Memory B cell (primary cell): ENCODE results near the gene KLHL6.
A peak's percentile ranks its signal among the peaks of the same experiment; 100 is the strongest.
"Not testable (repeated sequence)": the region's sequence is repeated elsewhere in the genome, so short reads cannot be mapped to it uniquely, and the experiment has no call there.

Experiments
- ATAC-seq: fragments of 150-1000 bp; cut with Tn5 transposase; 2 replicates; pipeline ENCODE4 v1.10.0; 2021; ENCODE audit warnings: low read depth, mild to moderate bottlenecking, moderate library complexity
- DNase-seq, 2 donors: peaks; one replicate each; pipeline ENCODE4 v3.0.0; 2022; ENCODE audit warnings: low spot score in 2 of 2
- H3K27ac Mint-ChIP-seq: one replicate; pipeline ENCODE4 v1.8.0; 2022; ENCODE audit warnings: mild to moderate bottlenecking, moderate library complexity, mixed read lengths
- H3K27me3 Mint-ChIP-seq: one replicate; pipeline ENCODE4 v1.8.0; 2022; ENCODE audit warnings: mixed read lengths
- H3K36me3 Mint-ChIP-seq: one replicate; pipeline ENCODE4 v1.8.0; 2022; ENCODE audit warnings: mild to moderate bottlenecking, mixed read lengths
- H3K4me1 Mint-ChIP-seq: one replicate; pipeline ENCODE4 v1.8.0; 2022; ENCODE audit warnings: mixed read lengths
- H3K4me3 Mint-ChIP-seq: one replicate; pipeline ENCODE4 v1.8.0; 2022; ENCODE audit warnings: mild to moderate bottlenecking, moderate library complexity, mixed read lengths
- H3K9me3 Mint-ChIP-seq: one replicate; pipeline ENCODE4 v1.8.0; 2022; ENCODE audit warnings: mixed read lengths

KLHL6 gene

GRCh38 chr3:183532620-183533411, 22.7 kb downstream of the KLHL6 start:
- Mint-ChIP-seq H3K4me1 (peaks cover 62% of the 10 kb centered on the region), H3K27ac (peak overlapping the region; percentile 94), H3K9me3 (no peaks in the 10 kb centered on the region), H3K36me3 (peaks cover 28% of the 10 kb centered on the region), H3K27me3 (no peaks in the 10 kb centered on the region), H3K4me3 (no peak overlapping the region)
- ATAC-seq: no peak
- DNase-seq: no peak

GRCh38 chr3:183529717-183530116, 25.8 kb downstream of the KLHL6 start:
- H3K27ac Mint-ChIP-seq: peak overlapping the region; percentile 62

GRCh38 chr3:183529185-183529584, 26.3 kb downstream of the KLHL6 start:
- ATAC-seq (no peak), DNase-seq (no peak)
- Mint-ChIP-seq H3K27ac (peak overlapping the region; percentile 92), H3K27me3 (no peaks in the 10 kb centered on the region), H3K4me1 (peaks cover 64% of the 10 kb centered on the region), H3K4me3 (no peak overlapping the region), H3K36me3 (peaks cover 41% of the 10 kb centered on the region), H3K9me3 (no peaks in the 10 kb centered on the region)

More at GRCh38 chr3:183529717-183530116, 25.8 kb downstream of the KLHL6 start:
- Mint-ChIP-seq H3K4me1 (peaks cover 60% of the 10 kb centered on the region), H3K9me3 (no peaks in the 10 kb centered on the region), H3K36me3 (peaks cover 38% of the 10 kb centered on the region), H3K4me3 (no peak overlapping the region), H3K27me3 (no peaks in the 10 kb centered on the region)
- ATAC-seq: no peak
- DNase-seq: no peak

GRCh38 chr3:183528758-183529157, 26.7 kb downstream of the KLHL6 start:
- H3K9me3 Mint-ChIP-seq, H3K27me3 Mint-ChIP-seq, H3K4me3 Mint-ChIP-seq, ATAC-seq, DNase-seq: not testable (repeated sequence)
- Mint-ChIP-seq H3K4me1 (peaks cover 62% of the 10 kb centered on the region), H3K36me3 (peaks cover 42% of the 10 kb centered on the region), H3K27ac (peak overlapping the region; percentile 92)

- H3K27me3 Mint-ChIP-seq: no peaks in the 10 kb centered on the region
- peak overlapping the region; percentile 84 for H3K4me3 Mint-ChIP-seq
- H3K27ac Mint-ChIP-seq: peak overlapping the region; percentile 92
- peaks cover 53% of the 10 kb centered on the region for H3K4me1 Mint-ChIP-seq
- no peaks in the 10 kb centered on the region for H3K9me3 Mint-ChIP-seq
- peak; percentile 32 to 39 for DNase-seq
- H3K36me3 Mint-ChIP-seq: peaks cover 44% of the 10 kb centered on the region
- peak; percentile 79 for ATAC-seq
Measured at GRCh38 chr3:183527428-183528379, 27.8 kb downstream of the KLHL6 start.

- no peaks in the 10 kb centered on the region for H3K9me3 Mint-ChIP-seq
- peak; percentile 5 for ATAC-seq
- peak overlapping the region; percentile 92 for H3K27ac Mint-ChIP-seq
- peaks cover 41% of the 10 kb centered on the region for H3K36me3 Mint-ChIP-seq
- H3K4me1 Mint-ChIP-seq: peaks cover 49% of the 10 kb centered on the region
- DNase-seq: no peak
- H3K27me3 Mint-ChIP-seq: no peaks in the 10 kb centered on the region
- H3K4me3 Mint-ChIP-seq: peak overlapping the region; percentile 84
Measured at GRCh38 chr3:183526838-183527427, 28.6 kb downstream of the KLHL6 start.

GRCh38 chr3:183524476-183524875, 31.0 kb downstream of the KLHL6 start:
- Mint-ChIP-seq H3K27ac (peak overlapping the region; percentile 92), H3K4me3 (peak overlapping the region; percentile 39), H3K36me3 (peaks cover 44% of the 10 kb centered on the region), H3K9me3 (no peaks in the 10 kb centered on the region), H3K27me3 (no peaks in the 10 kb centered on the region), H3K4me1 (peaks cover 42% of the 10 kb centered on the region)
- DNase-seq: no peak
- no peak for ATAC-seq

GRCh38 chr3:183520741-183521556, 34.6 kb downstream of the KLHL6 start:
- not testable (repeated sequence) for H3K4me3 Mint-ChIP-seq, DNase-seq, ATAC-seq, H3K9me3 Mint-ChIP-seq, H3K27me3 Mint-ChIP-seq
- peaks cover 45% of the 10 kb centered on the region for H3K36me3 Mint-ChIP-seq
- peak overlapping the region; percentile 15 for H3K27ac Mint-ChIP-seq
- H3K4me1 Mint-ChIP-seq: peaks cover 52% of the 10 kb centered on the region

- Mint-ChIP-seq H3K36me3 (peaks cover 42% of the 10 kb centered on the region), H3K27ac (peak overlapping the region; percentile 15), H3K4me1 (peaks cover 51% of the 10 kb centered on the region)
- H3K27me3 Mint-ChIP-seq, ATAC-seq, DNase-seq, H3K4me3 Mint-ChIP-seq, H3K9me3 Mint-ChIP-seq: not testable (repeated sequence)
Measured at GRCh38 chr3:183520295-183520694, 35.2 kb downstream of the KLHL6 start.

- Mint-ChIP-seq H3K36me3 (peaks cover 40% of the 10 kb centered on the region), H3K9me3 (no peaks in the 10 kb centered on the region), H3K27ac (peak overlapping the region; percentile 15), H3K4me1 (peaks cover 48% of the 10 kb centered on the region), H3K4me3 (no peak overlapping the region), H3K27me3 (no peaks in the 10 kb centered on the region)
- ATAC-seq: no peak
- DNase-seq: no peak
Measured at GRCh38 chr3:183519891-183520290, 35.6 kb downstream of the KLHL6 start.

- Mint-ChIP-seq H3K27me3 (no peaks in the 10 kb centered on the region), H3K4me1 (peaks cover 50% of the 10 kb centered on the region), H3K9me3 (no peaks in the 10 kb centered on the region), H3K4me3 (no peak overlapping the region), H3K36me3 (peaks cover 38% of the 10 kb centered on the region), H3K27ac (peak overlapping the region; percentile 87)
- DNase-seq: no peak
- no peak for ATAC-seq
Measured at GRCh38 chr3:183518491-183519251, 36.8 kb downstream of the KLHL6 start.

- Mint-ChIP-seq H3K4me1 (peaks cover 57% of the 10 kb centered on the region), H3K27me3 (no peaks in the 10 kb centered on the region), H3K9me3 (no peaks in the 10 kb centered on the region), H3K4me3 (no peak overlapping the region), H3K36me3 (peaks cover 31% of the 10 kb centered on the region), H3K27ac (peak overlapping the region; percentile 87)
- no peak for ATAC-seq
- DNase-seq: no peak
Measured at GRCh38 chr3:183517607-183518006, 37.9 kb downstream of the KLHL6 start.
